Left lobe of liver (tissue), 2 donors: ENCODE measurements around the gene PROM1. TPM values are rescaled to one million over a fixed set of nuclear protein-coding genes. Genes with fewer than 3 reads are reported as not detected.
A peak's percentile ranks its signal among the peaks of the same experiment; 100 is the strongest.

Source experiments
- ATAC-seq: fragments of 200-7000 bp; cut with Tn5 transposase; one replicate; pipeline ENCODE4 v1.9.1; 2020; ENCODE audit warnings: mild to moderate bottlenecking, moderate library complexity
- DNase-seq: peaks from one replicate; pipeline ENCODE4 v3.0.0-alpha.2; 2020; ENCODE audit warnings: low spot score
- total RNA-seq: library from RNA; stranded (reverse); gene quantifications from one replicate; pipeline ENCODE4 v1.2.1, GENCODE V29; 2021
- donor health status: DM: no; HTN: no; CAD: no; lungs with moderate emphysema.
- donor health status: DM: no; HTN: yes; CAD: no.

PROM1 gene
- total RNA-seq, 1 donor from 2014 or later: 1.3 TPM

GRCh38 chr4:16000708-16001483 is 82.9 kb downstream of the PROM1 start:
- no peak for DNase-seq
- ATAC-seq: peak; percentile 19

GRCh38 chr4:15996773-15997172 is 87.0 kb downstream of the PROM1 start:
- ATAC-seq (no peak), DNase-seq (no peak)

GRCh38 chr4:15995826-15996225 is 88.0 kb downstream of the PROM1 start:
- ATAC-seq (no peak), DNase-seq (no peak)

GRCh38 chr4:15992167-15992485 is 91.7 kb downstream of the PROM1 start:
- ATAC-seq: no peak

GRCh38 chr4:15990570-15991285 is 93.1 kb downstream of the PROM1 start:
- ATAC-seq: no peak

More at GRCh38 chr4:15992167-15992485, 91.7 kb downstream of the PROM1 start:
- no peak for DNase-seq

GRCh38 chr4:15989424-15989823 is 94.4 kb downstream of the PROM1 start:
- no peak for ATAC-seq
- DNase-seq: no peak

More at GRCh38 chr4:15990570-15991285, 93.1 kb downstream of the PROM1 start:
- DNase-seq: no peak

GRCh38 chr4:15988222-15988621 is 95.6 kb downstream of the PROM1 start:
- ATAC-seq (peak; percentile 34), DNase-seq (no peak)

- ATAC-seq (peak; percentile 29), DNase-seq (no peak)
Measured at GRCh38 chr4:15986907-15987306, 96.9 kb downstream of the PROM1 start.

GRCh38 chr4:15983610-15984009 is 100.2 kb downstream of the PROM1 start:
- DNase-seq (no peak), ATAC-seq (no peak)

GRCh38 chr4:15982842-15983524 is 100.8 kb downstream of the PROM1 start:
- DNase-seq: no peak
- ATAC-seq: no peak

GRCh38 chr4:15976456-15977447 is 107.1 kb downstream of the PROM1 start:
- ATAC-seq (no peak), DNase-seq (no peak)

GRCh38 chr4:15971068-15971801 is 112.6 kb downstream of the PROM1 start:
- no peak for DNase-seq
- ATAC-seq: no peak

- ATAC-seq (no peak), DNase-seq (no peak)
Measured at GRCh38 chr4:15968551-15969300, 115.1 kb downstream of the PROM1 start.

GRCh38 chr4:15965325-15965724 is 118.5 kb downstream of the PROM1 start:
- no peak for ATAC-seq
- DNase-seq: no peak

- ATAC-seq (no peak), DNase-seq (no peak)
Measured at GRCh38 chr4:15964159-15964558, 119.7 kb downstream of the PROM1 start.

GRCh38 chr4:15963576-15963975 is 120.2 kb downstream of the PROM1 start:
- DNase-seq (no peak), ATAC-seq (no peak)

- ATAC-seq: peak; percentile 37
- no peak for DNase-seq
Measured at GRCh38 chr4:15963001-15963451, 120.8 kb downstream of the PROM1 start, which contains the start of gene FGFBP2. FGFBP2 (minus strand) TSS chr4:15963175; CDS start chr4:15963129, 46 bp downstream.

- DNase-seq: no peak
- ATAC-seq: no peak
Measured at GRCh38 chr4:15961781-15962510, 121.9 kb downstream of the PROM1 start.
